ENCODE data around the gene CDX1.

Gene CDX1

DNA sequence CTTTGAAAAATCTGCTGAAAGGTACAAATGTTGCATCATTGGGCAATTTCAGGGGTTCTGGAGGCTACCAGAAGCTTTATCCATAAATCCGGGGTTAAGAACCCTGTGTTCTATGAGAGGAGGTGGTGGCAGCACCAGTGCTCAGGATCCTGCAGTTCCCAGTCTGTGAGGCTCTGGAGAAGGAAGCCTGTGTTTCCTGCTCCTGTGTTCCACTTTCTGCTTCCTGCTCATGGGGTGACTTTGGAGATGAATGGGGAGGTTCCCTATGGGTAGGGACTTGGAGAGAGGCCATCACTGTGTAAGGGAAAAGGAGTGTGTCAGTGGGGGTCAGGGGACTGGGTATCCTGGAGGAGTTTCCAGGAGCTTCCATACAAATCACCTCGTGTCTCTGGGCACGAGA, 2.3 kb downstream of the CDX1 start:
- TF ChIP-seq, protein P1, sequence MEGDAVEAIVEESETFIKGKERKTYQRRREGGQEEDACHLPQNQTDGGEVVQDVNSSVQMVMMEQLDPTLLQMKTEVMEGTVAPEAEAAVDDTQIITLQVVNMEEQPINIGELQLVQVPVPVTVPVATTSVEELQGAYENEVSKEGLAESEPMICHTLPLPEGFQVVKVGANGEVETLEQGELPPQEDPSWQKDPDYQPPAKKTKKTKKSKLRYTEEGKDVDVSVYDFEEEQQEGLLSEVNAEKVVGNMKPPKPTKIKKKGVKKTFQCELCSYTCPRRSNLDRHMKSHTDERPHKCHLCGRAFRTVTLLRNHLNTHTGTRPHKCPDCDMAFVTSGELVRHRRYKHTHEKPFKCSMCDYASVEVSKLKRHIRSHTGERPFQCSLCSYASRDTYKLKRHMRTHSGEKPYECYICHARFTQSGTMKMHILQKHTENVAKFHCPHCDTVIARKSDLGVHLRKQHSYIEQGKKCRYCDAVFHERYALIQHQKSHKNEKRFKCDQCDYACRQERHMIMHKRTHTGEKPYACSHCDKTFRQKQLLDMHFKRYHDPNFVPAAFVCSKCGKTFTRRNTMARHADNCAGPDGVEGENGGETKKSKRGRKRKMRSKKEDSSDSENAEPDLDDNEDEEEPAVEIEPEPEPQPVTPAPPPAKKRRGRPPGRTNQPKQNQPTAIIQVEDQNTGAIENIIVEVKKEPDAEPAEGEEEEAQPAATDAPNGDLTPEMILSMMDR (conservative IDR thresholded peaks at IDR 0.05; ENCODE audit: low read depth, low read length) = no peak
- DNase-seq (ENCODE audit: low read depth) = no peak
- H3K4me3 ChIP-seq (ENCODE audit: low read depth, low read length) = no peak overlapping the region

DNA sequence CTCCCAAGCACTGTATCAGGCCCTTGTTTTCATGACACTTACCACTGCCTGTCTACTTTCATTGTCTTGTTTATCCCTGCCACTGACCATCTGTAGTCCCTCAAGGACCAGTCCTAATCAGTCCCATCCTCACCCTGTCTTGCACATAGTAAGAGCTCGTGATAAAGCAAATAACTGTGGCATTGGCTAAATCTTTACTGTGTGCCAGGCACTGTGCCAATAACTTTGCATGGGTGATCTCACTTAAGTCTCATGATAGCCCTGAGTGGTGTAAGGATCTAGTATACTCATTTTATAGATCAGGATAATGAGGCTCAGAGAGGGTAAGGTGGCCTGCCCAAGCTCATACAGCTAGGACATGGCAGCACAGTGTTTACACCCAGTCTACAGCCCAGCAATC, 5.6 kb downstream of the CDX1 start:
- H3K4me3 ChIP-seq (ENCODE audit: low read depth, low read length) = no peak overlapping the region
- TF ChIP-seq, protein P1 (conservative IDR thresholded peaks at IDR 0.05; ENCODE audit: low read depth, low read length) = no peak
- peak; percentile 69 for DNase-seq (ENCODE audit: low read depth)

DNA sequence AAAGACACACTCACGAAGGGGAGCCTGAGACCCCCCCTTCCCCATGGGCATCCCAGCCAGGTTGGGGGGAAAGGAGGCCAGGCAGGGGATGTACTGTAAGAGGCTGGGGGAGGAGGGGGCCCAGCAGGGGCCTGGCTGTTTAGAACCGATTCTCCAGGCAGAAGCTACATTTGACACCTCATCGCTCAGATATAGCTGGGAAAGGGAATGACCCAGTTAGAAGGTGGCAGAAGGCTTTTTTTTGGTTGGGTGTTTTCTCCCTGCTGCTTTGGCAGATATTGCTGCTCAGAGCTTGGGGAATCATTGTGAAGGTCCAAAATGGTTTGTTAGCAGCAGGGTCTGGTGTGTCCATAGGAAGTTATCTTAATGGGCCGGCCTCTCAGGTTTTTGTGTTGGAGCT, 6.0 kb downstream of the CDX1 start:
- no peak overlapping the region for H3K4me3 ChIP-seq (ENCODE audit: low read depth, low read length)
- DNase-seq (ENCODE audit: low read depth) = no peak
- TF ChIP-seq, protein P1 (conservative IDR thresholded peaks at IDR 0.05; ENCODE audit: low read depth, low read length) = no peak

GRCh38 chr5:150173161-150173560, 6.6 kb downstream of the CDX1 start:
- DNase-seq (ENCODE audit: low read depth) = no peak
- TF ChIP-seq, protein P1 (conservative IDR thresholded peaks at IDR 0.05; ENCODE audit: low read depth, low read length) = no peak

DNA sequence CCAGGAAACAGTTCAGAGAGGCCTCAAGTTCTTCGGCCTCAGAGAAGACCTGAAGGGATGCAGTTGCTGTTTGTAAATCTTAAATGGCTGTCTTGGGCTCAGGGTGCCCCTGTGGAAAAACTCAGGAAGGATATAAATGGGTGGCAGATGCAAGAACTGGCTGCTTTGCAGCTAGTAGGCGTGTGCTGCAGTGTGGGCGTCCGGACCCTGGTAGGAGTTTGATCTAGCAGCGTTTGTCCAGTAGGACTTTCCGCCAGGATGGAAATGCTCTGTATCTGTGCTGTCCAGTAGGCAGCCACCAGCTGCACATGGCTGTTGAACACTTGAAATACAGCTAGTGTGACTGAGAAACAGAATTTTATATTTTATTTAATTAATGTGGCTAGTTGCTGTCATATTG, 7.7 kb downstream of the CDX1 start:
- TF ChIP-seq, protein P1 (conservative IDR thresholded peaks at IDR 0.05; ENCODE audit: low read depth, low read length) = no peak
- H3K4me3 ChIP-seq (ENCODE audit: low read depth, low read length) = no peak overlapping the region
- DNase-seq (ENCODE audit: low read depth) = no peak

More at GRCh38 chr5:150173161-150173560, 6.6 kb downstream of the CDX1 start:
- H3K4me3 ChIP-seq (ENCODE audit: low read depth, low read length) = no peak overlapping the region

DNA sequence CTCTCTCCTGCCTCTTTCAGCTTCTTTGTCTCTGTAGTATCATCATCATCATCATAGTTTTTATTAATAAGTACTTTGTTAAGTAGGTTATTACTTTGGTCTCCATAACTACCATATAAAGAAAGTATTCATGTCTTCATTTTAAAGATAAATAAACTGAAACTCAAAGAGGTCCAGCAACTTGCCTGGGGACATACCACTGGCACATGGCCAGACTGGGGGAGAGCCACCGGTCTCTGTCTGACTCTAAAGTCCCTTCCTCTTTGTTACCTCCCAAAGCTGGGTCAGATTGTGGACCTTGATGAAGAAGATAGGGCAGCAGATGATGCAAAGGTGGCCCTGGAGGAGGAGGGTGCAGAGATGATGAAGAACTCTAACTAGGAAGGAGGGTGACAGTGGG, 8.5 kb downstream of the CDX1 start:
- TF ChIP-seq, protein P1 (conservative IDR thresholded peaks at IDR 0.05; ENCODE audit: low read depth, low read length) = no peak
- DNase-seq (ENCODE audit: low read depth) = no peak
- H3K4me3 ChIP-seq (ENCODE audit: low read depth, low read length) = no peak overlapping the region

DNA sequence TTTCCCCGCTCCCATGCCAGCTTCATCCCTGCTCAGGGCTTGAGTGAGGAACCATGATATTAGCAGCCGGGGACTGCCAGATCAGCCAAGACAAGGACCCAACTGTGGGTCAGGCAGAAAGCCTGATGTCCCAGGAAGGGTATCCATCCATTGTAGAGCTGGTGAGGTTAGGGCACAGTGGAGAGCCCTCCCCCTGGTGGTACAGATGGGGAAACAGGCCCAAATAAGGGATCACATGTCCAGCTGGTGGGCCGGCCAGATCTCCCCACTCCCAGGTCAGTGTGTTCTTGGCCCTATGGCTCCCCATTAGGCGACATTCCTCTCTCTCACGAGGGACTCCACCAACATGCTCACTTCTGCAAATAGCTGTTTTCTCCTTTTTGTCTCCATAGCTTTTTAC, 9.0 kb downstream of the CDX1 start:
- DNase-seq (ENCODE audit: low read depth) = peak; percentile 57
- no peak overlapping the region for H3K4me3 ChIP-seq (ENCODE audit: low read depth, low read length)
- TF ChIP-seq, protein P1 (conservative IDR thresholded peaks at IDR 0.05; ENCODE audit: low read depth, low read length) = peak; percentile 73
